Measurements from ENCODE around the gene ASXL1. TPM values are rescaled to one million over a fixed set of nuclear protein-coding genes. Genes with fewer than 3 reads are reported as not detected.

The ASXL1 gene
- total and polyA plus RNA-seq, 9 of the 15 experiments (the other 6 are each of a cell fraction or from before 2014, with no cell fraction given), result 6.5 to 65.3 (median 32.3) TPM

GRCh38 chr20:32397567-32398084 lies 39.5 kb downstream of the ASXL1 start (continued):
- no peak for TF ChIP-seq ZNF318 (IDR thresholded peaks at IDR 0.05; ENCODE audit: borderline replicate concordance in 1 of 2, low read depth in 1 of 2)
- no peak for TF ChIP-seq CHD1 (IDR thresholded peaks at IDR 0.05; ENCODE audit: low read length)
- TF ChIP-seq ATF3 (IDR thresholded peaks at IDR 0.05), result peak; percentile 83
- TF ChIP-seq ATF3 (CRISPR knock-in tag; conservative IDR thresholded peaks at IDR 0.05), result no peak
- no peak for TF ChIP-seq ZNF431 (CRISPR knock-in tag; IDR thresholded peaks at IDR 0.05)
- 0 out of 2 replicates have a peak, but pooled peaks have one; percentile 30 for TF ChIP-seq GATA2 (CRISPR knock-in tag; IDR thresholded peaks at IDR 0.05)
- TF ChIP-seq TAF15 (IDR thresholded peaks at IDR 0.05; ENCODE audit: low read depth, low read length), result no peak
- TF ChIP-seq POLR3G (IDR thresholded peaks at IDR 0.05; ENCODE audit: extremely low read depth, insufficient read length, insufficient replicate concordance), result no peak
- TF ChIP-seq ELK3 (CRISPR knock-in tag; IDR thresholded peaks at IDR 0.05), result no peak
- TF ChIP-seq KAT2B (IDR thresholded peaks at IDR 0.05; ENCODE audit: low read depth, low read length), result no peak
- no peak for TF ChIP-seq CBX3 (IDR thresholded peaks at IDR 0.05; ENCODE audit: borderline replicate concordance in 1 of 2, low read length in 2 of 2)
- TF ChIP-seq ZNF184 (CRISPR knock-in tag; IDR thresholded peaks at IDR 0.05), result no peak
- TF ChIP-seq ZC3H4 (CRISPR knock-in tag; IDR thresholded peaks at IDR 0.05; ENCODE audit: borderline replicate concordance), result no peak
- TF ChIP-seq THRA (IDR thresholded peaks at IDR 0.05), result no peak
- no peak for TF ChIP-seq CBX5 (IDR thresholded peaks at IDR 0.05; ENCODE audit: borderline replicate concordance, low read depth)
- TF ChIP-seq ZNF695 (CRISPR knock-in tag; IDR thresholded peaks at IDR 0.05), result no peak
- TF ChIP-seq ZNF23 (CRISPR knock-in tag; IDR thresholded peaks at IDR 0.05), result no peak
- no peak for TF ChIP-seq SNIP1 (IDR thresholded peaks at IDR 0.05; ENCODE audit: low read depth)
